Measurements from ENCODE around the gene LAMC3. TPM values are rescaled to one million over a fixed set of nuclear protein-coding genes. Genes with fewer than 3 reads are reported as not detected.

Gene LAMC3
- polyA plus RNA-seq, 1 of the 3 experiments (the other 2 are of a cell fraction) = 0.07 TPM

DNA sequence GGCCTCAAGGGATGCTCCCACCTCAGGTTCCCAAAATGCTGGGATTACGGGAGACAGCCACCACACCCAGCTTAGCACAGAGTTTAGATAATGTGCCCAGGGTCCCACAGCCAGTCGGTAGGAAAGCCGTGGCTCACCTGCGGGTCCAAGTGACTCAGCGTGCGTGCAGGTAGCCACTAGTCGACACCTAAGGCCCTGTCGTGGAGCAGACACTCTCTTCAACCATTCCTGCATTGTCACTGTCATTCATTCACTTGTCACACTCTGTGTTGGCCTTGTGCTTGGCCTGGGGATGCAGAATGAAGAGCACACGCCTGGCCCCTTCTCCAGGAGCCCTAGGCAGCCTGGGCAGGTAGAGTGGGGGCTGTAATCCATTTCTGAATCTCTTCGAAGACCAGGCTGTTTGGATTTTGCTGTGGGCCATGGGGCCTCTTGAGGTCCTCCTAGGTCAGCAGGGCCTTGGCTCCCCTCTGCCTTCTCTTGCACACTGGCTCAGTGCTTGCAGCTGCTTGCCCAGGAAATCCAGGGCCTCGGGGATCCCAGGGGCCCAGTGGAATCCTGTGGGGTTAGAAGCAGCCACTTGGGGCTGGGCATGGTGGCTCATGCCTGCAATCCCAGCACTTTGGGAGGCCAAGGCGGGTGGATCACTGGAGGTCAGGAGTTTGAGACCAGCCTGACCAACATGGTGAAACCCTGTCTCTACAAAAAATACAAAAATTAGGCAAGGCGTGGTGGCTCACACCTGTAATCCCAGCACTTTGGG is 81.2 kb downstream of the LAMC3 start:
- Histone ChIP-seq H3K36me3 (replicated peaks in 1 of 2; ENCODE audit: control insufficient read depth in 1 of 2, insufficient read depth in 2 of 2, low read length in 1 of 2) (no peaks in the 10 kb centered on the region), H3K4me3 (ENCODE audit: low read depth in 2 of 2, low read length in 1 of 2) (no peak overlapping the region), H3K27ac (ENCODE audit: low read depth in 2 of 2, low read length in 1 of 2) (no peak overlapping the region), H3K79me2 (ENCODE audit: insufficient read depth) (no peaks in the 10 kb centered on the region), H2AFZ (ENCODE audit: low read depth) (no peak overlapping the region), H3K4me2 (no peak overlapping the region), H4K20me1 (ENCODE audit: insufficient read depth) (no peaks in the 10 kb centered on the region), H3F3A (replicated peaks; ENCODE audit: insufficient read depth) (no peaks in the 10 kb centered on the region), H3K9me3 (no peaks in the 10 kb centered on the region), H3K9ac (no peak overlapping the region), H3K9me2 (no peaks in the 10 kb centered on the region), H3K27me3 (ENCODE audit: insufficient read depth) (peaks cover 6% of the 10 kb centered on the region), H3K4me1 (ENCODE audit: control insufficient read depth in 1 of 2, insufficient read depth in 2 of 2, low read depth in 1 of 2, low read length in 1 of 2) (peaks cover 0 to 15% of the 10 kb centered on the region in 2 experiments; a peak in 1 of 4 replicates)
- TF ChIP-seq, protein P1, sequence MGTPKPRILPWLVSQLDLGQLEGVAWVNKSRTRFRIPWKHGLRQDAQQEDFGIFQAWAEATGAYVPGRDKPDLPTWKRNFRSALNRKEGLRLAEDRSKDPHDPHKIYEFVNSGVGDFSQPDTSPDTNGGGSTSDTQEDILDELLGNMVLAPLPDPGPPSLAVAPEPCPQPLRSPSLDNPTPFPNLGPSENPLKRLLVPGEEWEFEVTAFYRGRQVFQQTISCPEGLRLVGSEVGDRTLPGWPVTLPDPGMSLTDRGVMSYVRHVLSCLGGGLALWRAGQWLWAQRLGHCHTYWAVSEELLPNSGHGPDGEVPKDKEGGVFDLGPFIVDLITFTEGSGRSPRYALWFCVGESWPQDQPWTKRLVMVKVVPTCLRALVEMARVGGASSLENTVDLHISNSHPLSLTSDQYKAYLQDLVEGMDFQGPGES (IDR thresholded peaks at IDR 0.05; ENCODE audit: low read depth, low read length) = no peak
- no peak for TF ChIP-seq ELF1 (IDR thresholded peaks at IDR 0.05)
- TF ChIP-seq MEF2A (IDR thresholded peaks at IDR 0.05; ENCODE audit: borderline replicate concordance, low read depth) = no peak
- TF ChIP-seq POLR2AphosphoS5 (IDR thresholded peaks at IDR 0.05; ENCODE audit: low read depth, low read length) = no peak
- TF ChIP-seq RXRA (IDR thresholded peaks at IDR 0.05; ENCODE audit: borderline replicate concordance, low read depth) = no peak
- TF ChIP-seq, protein P2, sequence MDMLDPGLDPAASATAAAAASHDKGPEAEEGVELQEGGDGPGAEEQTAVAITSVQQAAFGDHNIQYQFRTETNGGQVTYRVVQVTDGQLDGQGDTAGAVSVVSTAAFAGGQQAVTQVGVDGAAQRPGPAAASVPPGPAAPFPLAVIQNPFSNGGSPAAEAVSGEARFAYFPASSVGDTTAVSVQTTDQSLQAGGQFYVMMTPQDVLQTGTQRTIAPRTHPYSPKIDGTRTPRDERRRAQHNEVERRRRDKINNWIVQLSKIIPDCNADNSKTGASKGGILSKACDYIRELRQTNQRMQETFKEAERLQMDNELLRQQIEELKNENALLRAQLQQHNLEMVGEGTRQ (IDR thresholded peaks at IDR 0.05; ENCODE audit: borderline replicate concordance, low read depth, low read length) = no peak
- no peak for TF ChIP-seq SMC3 (IDR thresholded peaks at IDR 0.05; ENCODE audit: low read depth, low read length)
- no peak for TF ChIP-seq FOXM1 (IDR thresholded peaks at IDR 0.05; ENCODE audit: low read depth)
- no peak for TF ChIP-seq CHD2 (IDR thresholded peaks at IDR 0.05; ENCODE audit: low read length, partially characterized antibody)
- TF ChIP-seq EZH2phosphoT487 (IDR thresholded peaks at IDR 0.05; ENCODE audit: borderline replicate concordance, low read depth) = no peak
- TF ChIP-seq TCF12 (IDR thresholded peaks at IDR 0.05) = no peak
- no peak for TF ChIP-seq GABPA (IDR thresholded peaks at IDR 0.05; ENCODE audit: low read depth)
- TF ChIP-seq MXI1 (IDR thresholded peaks at IDR 0.05; ENCODE audit: low read depth, low read length) = no peak
- TF ChIP-seq, protein P3, sequence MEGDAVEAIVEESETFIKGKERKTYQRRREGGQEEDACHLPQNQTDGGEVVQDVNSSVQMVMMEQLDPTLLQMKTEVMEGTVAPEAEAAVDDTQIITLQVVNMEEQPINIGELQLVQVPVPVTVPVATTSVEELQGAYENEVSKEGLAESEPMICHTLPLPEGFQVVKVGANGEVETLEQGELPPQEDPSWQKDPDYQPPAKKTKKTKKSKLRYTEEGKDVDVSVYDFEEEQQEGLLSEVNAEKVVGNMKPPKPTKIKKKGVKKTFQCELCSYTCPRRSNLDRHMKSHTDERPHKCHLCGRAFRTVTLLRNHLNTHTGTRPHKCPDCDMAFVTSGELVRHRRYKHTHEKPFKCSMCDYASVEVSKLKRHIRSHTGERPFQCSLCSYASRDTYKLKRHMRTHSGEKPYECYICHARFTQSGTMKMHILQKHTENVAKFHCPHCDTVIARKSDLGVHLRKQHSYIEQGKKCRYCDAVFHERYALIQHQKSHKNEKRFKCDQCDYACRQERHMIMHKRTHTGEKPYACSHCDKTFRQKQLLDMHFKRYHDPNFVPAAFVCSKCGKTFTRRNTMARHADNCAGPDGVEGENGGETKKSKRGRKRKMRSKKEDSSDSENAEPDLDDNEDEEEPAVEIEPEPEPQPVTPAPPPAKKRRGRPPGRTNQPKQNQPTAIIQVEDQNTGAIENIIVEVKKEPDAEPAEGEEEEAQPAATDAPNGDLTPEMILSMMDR (IDR thresholded peaks at IDR 0.05) = no peak
- TF ChIP-seq, protein P4, sequence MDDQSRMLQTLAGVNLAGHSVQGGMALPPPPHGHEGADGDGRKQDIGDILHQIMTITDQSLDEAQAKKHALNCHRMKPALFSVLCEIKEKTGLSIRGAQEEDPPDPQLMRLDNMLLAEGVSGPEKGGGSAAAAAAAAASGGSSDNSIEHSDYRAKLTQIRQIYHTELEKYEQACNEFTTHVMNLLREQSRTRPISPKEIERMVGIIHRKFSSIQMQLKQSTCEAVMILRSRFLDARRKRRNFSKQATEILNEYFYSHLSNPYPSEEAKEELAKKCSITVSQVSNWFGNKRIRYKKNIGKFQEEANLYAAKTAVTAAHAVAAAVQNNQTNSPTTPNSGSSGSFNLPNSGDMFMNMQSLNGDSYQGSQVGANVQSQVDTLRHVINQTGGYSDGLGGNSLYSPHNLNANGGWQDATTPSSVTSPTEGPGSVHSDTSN (IDR thresholded peaks at IDR 0.05) = no peak
- no peak for TF ChIP-seq YY1 (IDR thresholded peaks at IDR 0.05; ENCODE audit: low read depth)
- no peak for TF ChIP-seq RFX5 (IDR thresholded peaks at IDR 0.05; ENCODE audit: low read length)
- no peak for DNase-seq
- ChIA-PET CTCF (interaction anchor here (1.1 kb wide), 1 partner anchor 246 kb away, joined by 3 read pairs; no protein-coding TSS in a partner anchor), POLR2A (no interaction called here)
- WGBS (ENCODE audit: low lambda C conversion rate) = 71% methylated on average over 11 of the region's 13 CpGs

Data from SK-N-SH (cell line).